HepG2 (cell line): ENCODE data around the gene DNAJA2. TPM values are rescaled to one million over a fixed set of nuclear protein-coding genes. Genes with fewer than 3 reads are reported as not detected.

Experiments
- ONECUT2 ChIP-seq: sonication (generic); formaldehyde crosslinking; IDR thresholded peaks from 2 replicates; pipeline ENCODE4 v1.4.0; 2020; ENCODE audit warnings: missing genetic modification reagents
- PAX8 ChIP-seq: sonication (generic); formaldehyde crosslinking; IDR thresholded peaks from 2 replicates; pipeline ENCODE4 v1.8.0; 2022; ENCODE audit warnings: mild to moderate bottlenecking, missing genetic modification reagents, borderline replicate concordance
- PCBP1 ChIP-seq: fragments of 200-400 bp; formaldehyde crosslinking; IDR thresholded peaks from 2 replicates; pipeline ENCODE4 v1.6.1; 2017; ENCODE audit warnings: mild to moderate bottlenecking, low read depth, low read length, borderline replicate concordance
- RCOR2 ChIP-seq: IDR thresholded peaks from 2 replicates; pipeline ENCODE4 v1.6.1; 2016; ENCODE audit warnings: missing biosample characterization, missing genetic modification reagents
- RELA ChIP-seq: sonication (generic); formaldehyde crosslinking; IDR thresholded peaks from 2 replicates; pipeline ENCODE4 v1.4.0; 2020; ENCODE audit warnings: missing genetic modification reagents
- STAT5B ChIP-seq: sonication (generic); formaldehyde crosslinking; IDR thresholded peaks from 2 replicates; pipeline ENCODE4 v1.4.0; 2020; ENCODE audit warnings: missing genetic modification reagents
- ZFP36L1 ChIP-seq: sonication (generic); formaldehyde crosslinking; IDR thresholded peaks from 2 replicates; pipeline ENCODE4 v1.8.0; 2022; ENCODE audit warnings: mild to moderate bottlenecking, missing genetic modification reagents, moderate library complexity
- ZNF333 ChIP-seq: sonication (generic); formaldehyde crosslinking; IDR thresholded peaks from 2 replicates; pipeline ENCODE4 v1.4.0; 2020; ENCODE audit warnings: mild to moderate bottlenecking, missing genetic modification reagents, borderline replicate concordance
- ZNF501 ChIP-seq: sonication (generic); formaldehyde crosslinking; IDR thresholded peaks from 2 replicates; pipeline ENCODE4 v1.5.1; 2020; ENCODE audit warnings: mild to moderate bottlenecking, moderate library complexity, missing genetic modification reagents
- ZNF670 ChIP-seq: sonication (generic); formaldehyde crosslinking; IDR thresholded peaks from 2 replicates; pipeline ENCODE4 v1.8.0; 2022; ENCODE audit warnings: mild to moderate bottlenecking, missing genetic modification reagents, borderline replicate concordance
- ZSCAN30 ChIP-seq: sonication (generic); formaldehyde crosslinking; IDR thresholded peaks from 2 replicates; pipeline ENCODE4 v1.5.0; 2020; ENCODE audit warnings: mild to moderate bottlenecking, missing genetic modification reagents
- polyA plus RNA-seq, 8 experiments: library from polyadenylated mRNA; depleted of rRNA in 3 of 8; stranded (reverse) in 7 of 8; unstranded in 1 of 8; fragments of >200 nt; fragmentation: Illumina TruSeq in 4 of 8; extraction: Trizol in 4 of 8; gene quantifications; 2 replicates each; pipeline versions ENCODE4 v1.2.1 to v1.2.3, GENCODE V29; 2011 to 2016; ENCODE audit warnings: low read depth in 4 of 8, missing spikeins in 1 of 8, mixed read lengths in 1 of 8; ENCODE audit not compliant: insufficient read depth in 1 of 8
- total RNA-seq, 5 experiments: library from RNA; depleted of rRNA; stranded (reverse); fragments of >200 nt; fragmentation: Illumina TruSeq; extraction: Trizol; gene quantifications; 2 replicates each; pipeline ENCODE4 v1.2.3, GENCODE V29; 2016; ENCODE audit warnings: low read depth in 1 of 5
- TF ChIP-seq, protein P1 (sequence below): sonication (generic); formaldehyde crosslinking; IDR thresholded peaks from 2 replicates; pipeline ENCODE4 v1.5.0; 2020; ENCODE audit warnings: missing genetic modification reagents
- TF ChIP-seq, protein P2 (sequence below): sonication (generic); formaldehyde crosslinking; IDR thresholded peaks from one replicate; pipeline ENCODE4 v1.5.1; 2020; ENCODE audit warnings: mild to moderate bottlenecking, missing genetic modification reagents; ENCODE audit errors: not compliant biosample characterization
- TF ChIP-seq, protein P3 (sequence below): IDR thresholded peaks from 2 replicates; pipeline ENCODE4 v1.6.1; 2016; ENCODE audit warnings: missing compliant biosample characterization, missing genetic modification reagents, borderline replicate concordance

DNAJA2 gene
- total and polyA plus RNA-seq, 2 of the 13 experiments (the other 11 are each of a cell fraction or from before 2014, with no cell fraction given): 25.4 to 176 TPM

DNA sequence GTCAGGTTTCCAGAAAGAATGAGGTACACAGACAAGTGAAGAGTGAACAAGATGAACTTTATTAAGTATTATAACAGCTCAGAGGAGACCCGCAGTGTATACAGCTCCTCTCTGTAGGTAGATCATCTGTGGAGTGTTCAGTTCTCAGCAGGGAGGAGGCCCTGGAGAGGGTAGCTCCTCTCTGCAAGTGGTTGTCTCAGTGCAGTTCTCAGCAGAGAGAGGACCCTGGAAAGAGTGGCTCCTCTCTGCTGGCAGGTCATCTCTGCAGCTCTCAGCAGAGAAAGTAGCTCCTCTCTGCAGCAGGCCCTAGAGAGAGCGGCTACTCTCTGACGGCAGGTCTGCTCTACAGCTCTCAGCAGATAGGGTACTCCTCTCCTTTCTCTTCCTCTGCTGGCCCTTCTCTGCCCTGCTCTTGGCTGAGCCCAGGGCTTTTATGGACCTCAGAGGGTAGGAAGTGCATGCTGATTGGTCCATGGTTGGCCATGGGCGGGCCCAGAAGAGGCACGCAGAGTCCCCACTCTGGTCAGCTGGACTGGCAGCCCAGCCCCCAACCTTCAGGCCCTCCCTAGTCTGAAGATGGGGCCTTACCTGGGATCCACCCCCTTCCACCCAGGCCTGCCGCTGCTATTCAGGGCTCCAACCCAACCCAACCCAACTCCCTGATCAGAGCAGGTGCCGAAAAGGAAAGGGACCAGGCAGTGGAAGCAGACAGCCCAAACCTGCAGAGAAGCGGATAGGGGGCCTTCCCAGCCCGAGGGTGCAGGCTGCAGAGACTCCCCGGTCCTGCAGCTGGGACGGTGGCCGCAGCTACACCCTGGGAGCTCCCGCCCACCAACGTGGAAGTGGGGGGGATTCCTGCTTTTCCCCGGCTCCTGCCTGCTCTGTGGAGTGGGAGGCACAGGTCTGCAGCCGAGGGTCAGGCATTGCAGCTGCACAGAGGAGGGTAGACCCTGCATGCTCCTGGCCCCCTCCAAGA is 18.5 kb upstream of the DNAJA2 start (continued):
- TF ChIP-seq, protein P1, sequence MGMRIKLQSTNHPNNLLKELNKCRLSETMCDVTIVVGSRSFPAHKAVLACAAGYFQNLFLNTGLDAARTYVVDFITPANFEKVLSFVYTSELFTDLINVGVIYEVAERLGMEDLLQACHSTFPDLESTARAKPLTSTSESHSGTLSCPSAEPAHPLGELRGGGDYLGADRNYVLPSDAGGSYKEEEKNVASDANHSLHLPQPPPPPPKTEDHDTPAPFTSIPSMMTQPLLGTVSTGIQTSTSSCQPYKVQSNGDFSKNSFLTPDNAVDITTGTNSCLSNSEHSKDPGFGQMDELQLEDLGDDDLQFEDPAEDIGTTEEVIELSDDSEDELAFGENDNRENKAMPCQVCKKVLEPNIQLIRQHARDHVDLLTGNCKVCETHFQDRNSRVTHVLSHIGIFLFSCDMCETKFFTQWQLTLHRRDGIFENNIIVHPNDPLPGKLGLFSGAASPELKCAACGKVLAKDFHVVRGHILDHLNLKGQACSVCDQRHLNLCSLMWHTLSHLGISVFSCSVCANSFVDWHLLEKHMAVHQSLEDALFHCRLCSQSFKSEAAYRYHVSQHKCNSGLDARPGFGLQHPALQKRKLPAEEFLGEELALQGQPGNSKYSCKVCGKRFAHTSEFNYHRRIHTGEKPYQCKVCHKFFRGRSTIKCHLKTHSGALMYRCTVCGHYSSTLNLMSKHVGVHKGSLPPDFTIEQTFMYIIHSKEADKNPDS (CRISPR knock-in tag): no peak
- no peak for TF ChIP-seq ZFP36L1
- no peak for TF ChIP-seq PAX8 (CRISPR knock-in tag)
- no peak for TF ChIP-seq RCOR2 (CRISPR knock-in tag)
- no peak for TF ChIP-seq STAT5B (CRISPR knock-in tag)
- no peak for TF ChIP-seq ONECUT2 (CRISPR knock-in tag)
- TF ChIP-seq, protein P2, sequence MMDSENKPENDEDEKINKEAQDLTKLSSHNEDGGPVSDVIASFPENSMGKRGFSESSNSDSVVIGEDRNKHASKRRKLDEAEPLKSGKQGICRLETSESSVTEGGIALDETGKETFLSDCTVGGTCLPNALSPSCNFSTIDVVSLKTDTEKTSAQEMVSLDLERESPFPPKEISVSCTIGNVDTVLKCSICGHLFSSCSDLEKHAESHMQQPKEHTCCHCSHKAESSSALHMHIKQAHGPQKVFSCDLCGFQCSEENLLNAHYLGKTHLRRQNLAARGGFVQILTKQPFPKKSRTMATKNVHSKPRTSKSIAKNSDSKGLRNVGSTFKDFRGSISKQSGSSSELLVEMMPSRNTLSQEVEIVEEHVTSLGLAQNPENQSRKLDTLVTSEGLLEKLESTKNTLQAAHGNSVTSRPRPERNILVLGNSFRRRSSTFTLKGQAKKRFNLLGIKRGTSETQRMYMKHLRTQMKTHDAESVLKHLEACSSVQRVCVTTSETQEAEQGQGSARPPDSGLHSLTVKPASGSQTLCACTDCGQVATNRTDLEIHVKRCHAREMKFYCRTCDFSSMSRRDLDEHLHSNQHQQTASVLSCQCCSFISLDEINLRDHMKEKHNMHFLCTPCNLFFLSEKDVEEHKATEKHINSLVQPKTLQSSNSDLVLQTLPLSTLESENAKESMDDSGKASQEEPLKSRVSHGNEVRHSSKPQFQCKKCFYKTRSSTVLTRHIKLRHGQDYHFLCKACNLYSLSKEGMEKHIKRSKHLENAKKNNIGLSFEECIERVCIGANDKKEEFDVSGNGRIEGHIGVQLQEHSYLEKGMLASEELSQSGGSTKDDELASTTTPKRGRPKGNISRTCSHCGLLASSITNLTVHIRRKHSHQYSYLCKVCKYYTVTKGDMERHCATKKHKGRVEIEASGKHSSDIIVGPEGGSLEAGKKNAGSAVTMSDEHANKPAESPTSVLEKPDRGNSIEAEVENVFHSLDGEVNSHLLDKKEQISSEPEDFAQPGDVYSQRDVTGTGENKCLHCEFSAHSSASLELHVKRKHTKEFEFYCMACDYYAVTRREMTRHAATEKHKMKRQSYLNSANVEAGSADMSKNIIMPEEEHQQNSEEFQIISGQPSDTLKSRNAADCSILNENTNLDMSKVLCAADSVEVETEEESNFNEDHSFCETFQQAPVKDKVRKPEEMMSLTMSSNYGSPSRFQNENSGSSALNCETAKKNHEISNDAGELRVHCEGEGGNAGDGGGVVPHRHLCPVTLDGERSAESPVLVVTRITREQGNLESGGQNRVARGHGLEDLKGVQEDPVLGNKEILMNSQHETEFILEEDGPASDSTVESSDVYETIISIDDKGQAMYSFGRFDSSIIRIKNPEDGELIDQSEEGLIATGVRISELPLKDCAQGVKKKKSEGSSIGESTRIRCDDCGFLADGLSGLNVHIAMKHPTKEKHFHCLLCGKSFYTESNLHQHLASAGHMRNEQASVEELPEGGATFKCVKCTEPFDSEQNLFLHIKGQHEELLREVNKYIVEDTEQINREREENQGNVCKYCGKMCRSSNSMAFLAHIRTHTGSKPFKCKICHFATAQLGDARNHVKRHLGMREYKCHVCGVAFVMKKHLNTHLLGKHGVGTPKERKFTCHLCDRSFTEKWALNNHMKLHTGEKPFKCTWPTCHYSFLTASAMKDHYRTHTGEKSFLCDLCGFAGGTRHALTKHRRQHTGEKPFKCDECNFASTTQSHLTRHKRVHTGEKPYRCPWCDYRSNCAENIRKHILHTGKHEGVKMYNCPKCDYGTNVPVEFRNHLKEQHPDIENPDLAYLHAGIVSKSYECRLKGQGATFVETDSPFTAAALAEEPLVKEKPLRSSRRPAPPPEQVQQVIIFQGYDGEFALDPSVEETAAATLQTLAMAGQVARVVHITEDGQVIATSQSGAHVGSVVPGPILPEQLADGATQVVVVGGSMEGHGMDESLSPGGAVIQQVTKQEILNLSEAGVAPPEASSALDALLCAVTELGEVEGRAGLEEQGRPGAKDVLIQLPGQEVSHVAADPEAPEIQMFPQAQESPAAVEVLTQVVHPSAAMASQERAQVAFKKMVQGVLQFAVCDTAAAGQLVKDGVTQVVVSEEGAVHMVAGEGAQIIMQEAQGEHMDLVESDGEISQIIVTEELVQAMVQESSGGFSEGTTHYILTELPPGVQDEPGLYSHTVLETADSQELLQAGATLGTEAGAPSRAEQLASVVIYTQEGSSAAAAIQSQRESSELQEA (CRISPR knock-in tag): no peak
- no peak for TF ChIP-seq ZNF333 (CRISPR knock-in tag)
- TF ChIP-seq RELA: no peak
- peak; percentile 59; the same call in 1 of the 2 replicates for TF ChIP-seq ZNF501 (CRISPR knock-in tag)
- TF ChIP-seq ZSCAN30 (CRISPR knock-in tag): no peak
- TF ChIP-seq PCBP1: no peak
- TF ChIP-seq, protein P3, sequence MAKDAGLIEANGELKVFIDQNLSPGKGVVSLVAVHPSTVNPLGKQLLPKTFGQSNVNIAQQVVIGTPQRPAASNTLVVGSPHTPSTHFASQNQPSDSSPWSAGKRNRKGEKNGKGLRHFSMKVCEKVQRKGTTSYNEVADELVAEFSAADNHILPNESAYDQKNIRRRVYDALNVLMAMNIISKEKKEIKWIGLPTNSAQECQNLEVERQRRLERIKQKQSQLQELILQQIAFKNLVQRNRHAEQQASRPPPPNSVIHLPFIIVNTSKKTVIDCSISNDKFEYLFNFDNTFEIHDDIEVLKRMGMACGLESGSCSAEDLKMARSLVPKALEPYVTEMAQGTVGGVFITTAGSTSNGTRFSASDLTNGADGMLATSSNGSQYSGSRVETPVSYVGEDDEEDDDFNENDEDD: no peak
- no peak for TF ChIP-seq ZNF670 (CRISPR knock-in tag)
